Bronchial epithelial cell (primary cell): ENCODE measurements around the gene SNX20. TPM values are rescaled to one million over a fixed set of nuclear protein-coding genes. Genes with fewer than 3 reads are reported as not detected.

Experiments
- DNase-seq: peaks from one replicate; pipeline ENCODE4 v3.0.0-alpha.2; 2010; ENCODE audit warnings: low read depth
- FAIRE-seq: peaks from 2 replicates; lab custom pipeline; 2011; peaks lifted over from hg19 to GRCh38; lab: Jason Lieb, UNC
- H3K27me3 ChIP-seq: 2 replicates; pipeline ENCODE4 v1.5.1; 2011; ENCODE audit warnings: low read length; ENCODE audit not compliant: control insufficient read depth, insufficient read depth
- H3K36me3 ChIP-seq: 2 replicates; pipeline ENCODE4 v1.5.1; 2011; ENCODE audit warnings: low read length; ENCODE audit not compliant: control insufficient read depth, insufficient read depth
- H3K4me3 ChIP-seq: 2 replicates; pipeline ENCODE4 v1.5.1; 2011; ENCODE audit warnings: mild to moderate bottlenecking, low read depth, low read length, control low read depth
- total RNA-seq: library from RNA; depleted of rRNA; stranded (reverse); fragments of >200 nt; gene quantifications from 2 replicates; pipeline ENCODE4 v1.2.1, GENCODE V29; 2014
- TF ChIP-seq, protein P1 (sequence below): IDR thresholded peaks from 2 replicates; pipeline ENCODE4 v1.5.1; 2011; ENCODE audit warnings: mild to moderate bottlenecking, moderate library complexity, low read length, control low read depth, inconsistent platforms; ENCODE audit not compliant: insufficient read depth, severe bottlenecking

SNX20 gene
- total RNA-seq, 1 donor from 2014 or later: not detected

DNA sequence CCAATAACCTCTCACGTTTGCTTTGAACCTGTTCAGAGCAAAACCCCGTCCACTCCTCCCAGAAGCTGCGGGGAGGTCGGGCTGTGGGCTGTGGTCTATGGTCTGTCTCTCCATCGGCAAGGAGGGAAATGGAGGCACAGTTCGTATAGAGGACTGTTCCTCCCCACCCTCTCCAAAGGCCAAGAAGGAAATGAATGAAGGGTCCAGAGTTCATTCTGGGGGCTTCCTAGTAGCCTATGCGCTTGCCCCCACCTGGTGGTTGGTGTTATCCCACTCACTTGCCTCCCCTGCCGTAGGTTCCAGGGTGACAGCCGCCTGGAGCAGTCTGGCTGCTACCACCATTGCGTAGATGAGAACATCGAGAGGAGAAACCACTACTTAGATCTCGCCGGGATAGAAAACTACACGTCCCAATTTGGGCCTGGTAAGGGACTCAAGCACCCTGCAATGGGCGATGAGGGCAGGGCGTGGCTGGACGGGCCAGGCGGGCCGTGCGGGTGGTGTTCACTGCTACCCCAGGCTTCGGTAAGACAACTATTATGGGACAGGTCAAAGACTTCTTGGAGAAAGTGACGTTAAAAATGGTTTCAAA is 49.0 kb downstream of the SNX20 start:
- no peaks in the 10 kb centered on the region for H3K36me3 ChIP-seq
- H3K27me3 ChIP-seq: peaks cover 2% of the 10 kb centered on the region
- TF ChIP-seq, protein P1, sequence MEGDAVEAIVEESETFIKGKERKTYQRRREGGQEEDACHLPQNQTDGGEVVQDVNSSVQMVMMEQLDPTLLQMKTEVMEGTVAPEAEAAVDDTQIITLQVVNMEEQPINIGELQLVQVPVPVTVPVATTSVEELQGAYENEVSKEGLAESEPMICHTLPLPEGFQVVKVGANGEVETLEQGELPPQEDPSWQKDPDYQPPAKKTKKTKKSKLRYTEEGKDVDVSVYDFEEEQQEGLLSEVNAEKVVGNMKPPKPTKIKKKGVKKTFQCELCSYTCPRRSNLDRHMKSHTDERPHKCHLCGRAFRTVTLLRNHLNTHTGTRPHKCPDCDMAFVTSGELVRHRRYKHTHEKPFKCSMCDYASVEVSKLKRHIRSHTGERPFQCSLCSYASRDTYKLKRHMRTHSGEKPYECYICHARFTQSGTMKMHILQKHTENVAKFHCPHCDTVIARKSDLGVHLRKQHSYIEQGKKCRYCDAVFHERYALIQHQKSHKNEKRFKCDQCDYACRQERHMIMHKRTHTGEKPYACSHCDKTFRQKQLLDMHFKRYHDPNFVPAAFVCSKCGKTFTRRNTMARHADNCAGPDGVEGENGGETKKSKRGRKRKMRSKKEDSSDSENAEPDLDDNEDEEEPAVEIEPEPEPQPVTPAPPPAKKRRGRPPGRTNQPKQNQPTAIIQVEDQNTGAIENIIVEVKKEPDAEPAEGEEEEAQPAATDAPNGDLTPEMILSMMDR: no peak
- H3K4me3 ChIP-seq: no peak overlapping the region
- DNase-seq (no peak), FAIRE-seq (no peak)

DNA sequence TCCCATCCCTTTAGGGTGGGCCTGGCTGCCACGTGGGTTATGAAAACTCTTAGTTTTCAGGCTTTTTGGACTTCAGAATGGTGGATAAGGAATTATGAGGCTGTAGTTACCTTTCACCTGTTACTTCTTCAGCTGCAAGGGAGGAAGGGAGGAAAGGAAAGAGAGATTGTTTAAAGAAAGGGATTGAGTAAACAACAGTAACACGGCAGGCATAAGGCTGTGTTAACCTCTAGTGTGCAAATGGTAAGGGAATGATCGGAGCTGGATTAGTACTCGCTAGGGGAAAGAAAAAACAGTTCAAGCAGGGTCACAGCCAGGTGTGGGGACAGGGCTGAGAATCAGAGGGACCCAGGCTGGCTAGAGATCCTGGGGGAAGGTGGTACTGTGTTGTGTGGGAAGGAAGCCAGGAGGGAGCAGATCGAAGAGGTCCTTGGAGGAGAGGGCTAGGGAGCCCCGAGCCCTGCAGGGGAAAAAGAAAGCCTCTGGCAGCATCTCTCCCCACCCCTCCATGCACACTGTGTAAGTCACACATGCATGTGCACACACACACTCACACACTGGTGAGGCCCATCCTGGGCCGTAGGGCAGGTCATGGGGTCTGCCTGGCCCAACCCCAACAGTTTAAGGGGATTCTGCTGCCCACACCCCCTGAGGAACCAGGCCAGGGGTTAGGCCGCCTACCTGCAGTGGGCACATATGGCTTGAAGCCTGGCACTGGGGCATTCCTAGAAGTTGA is 49.7 kb downstream of the SNX20 start:
- TF ChIP-seq, protein P1: no peak
- FAIRE-seq (no peak), DNase-seq (no peak)
- H3K4me3 ChIP-seq: no peak overlapping the region
- H3K36me3 ChIP-seq: no peaks in the 10 kb centered on the region
- peaks cover 2% of the 10 kb centered on the region for H3K27me3 ChIP-seq

DNA sequence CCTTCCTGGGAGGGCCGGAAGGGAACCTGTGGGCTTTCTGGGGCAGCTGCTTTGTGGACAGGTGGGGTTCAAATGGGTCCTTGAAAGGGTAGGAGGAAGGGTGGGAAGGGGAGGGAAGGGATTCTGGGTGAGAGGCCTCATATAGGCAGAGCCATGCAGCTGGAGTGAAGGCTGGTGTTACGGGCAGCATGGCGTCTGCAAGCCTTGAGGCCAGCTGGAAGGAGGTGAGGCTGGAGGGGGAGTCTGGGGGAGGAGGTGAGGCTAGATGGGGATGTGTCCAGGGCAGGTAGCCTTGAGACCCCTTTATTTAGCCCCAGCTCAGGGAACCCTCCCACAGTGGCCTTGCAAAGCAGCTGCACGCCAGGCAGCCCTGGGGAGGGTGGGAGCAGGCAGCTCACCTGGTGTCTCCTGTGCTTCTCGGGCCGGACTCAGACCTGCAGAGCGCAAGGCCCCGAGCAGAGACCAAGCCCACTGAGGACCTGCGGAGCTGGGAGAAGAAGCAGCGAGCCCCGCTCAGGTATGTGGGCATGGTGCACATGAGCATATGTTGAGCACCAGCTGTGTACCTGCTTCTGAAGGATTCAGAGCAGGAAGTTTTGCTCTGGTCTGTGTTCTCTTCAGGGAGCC is 50.6 kb downstream of the SNX20 start:
- TF ChIP-seq, protein P1: no peak
- no peak for DNase-seq
- Histone ChIP-seq H3K36me3 (no peaks in the 10 kb centered on the region), H3K27me3 (no peaks in the 10 kb centered on the region), H3K4me3 (no peak overlapping the region)
- FAIRE-seq: no peak

DNA sequence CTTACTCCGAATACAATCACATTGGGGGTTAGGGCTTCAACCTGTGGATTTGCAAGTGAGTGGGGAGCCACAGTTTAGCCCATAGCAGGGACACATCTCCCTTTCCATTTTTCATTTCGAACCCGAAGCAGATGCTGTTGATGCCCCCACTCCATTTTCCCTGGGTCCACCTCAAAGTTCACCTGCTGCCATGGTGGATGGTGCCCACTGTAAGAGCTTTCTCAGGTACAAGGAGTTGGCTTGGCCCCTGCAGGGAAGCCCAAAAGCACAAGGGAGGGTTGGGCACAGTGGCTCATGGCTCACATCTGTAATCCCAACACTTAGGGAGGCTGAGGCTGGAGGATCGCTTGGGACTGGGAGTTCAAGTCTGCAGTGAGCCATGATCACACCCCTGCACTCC is 51.8 kb downstream of the SNX20 start:
- TF ChIP-seq, protein P1: no peak
- Histone ChIP-seq H3K36me3 (no peaks in the 10 kb centered on the region), H3K4me3 (no peak overlapping the region), H3K27me3 (no peaks in the 10 kb centered on the region)
- FAIRE-seq (peak; percentile 7), DNase-seq (no peak)

DNA sequence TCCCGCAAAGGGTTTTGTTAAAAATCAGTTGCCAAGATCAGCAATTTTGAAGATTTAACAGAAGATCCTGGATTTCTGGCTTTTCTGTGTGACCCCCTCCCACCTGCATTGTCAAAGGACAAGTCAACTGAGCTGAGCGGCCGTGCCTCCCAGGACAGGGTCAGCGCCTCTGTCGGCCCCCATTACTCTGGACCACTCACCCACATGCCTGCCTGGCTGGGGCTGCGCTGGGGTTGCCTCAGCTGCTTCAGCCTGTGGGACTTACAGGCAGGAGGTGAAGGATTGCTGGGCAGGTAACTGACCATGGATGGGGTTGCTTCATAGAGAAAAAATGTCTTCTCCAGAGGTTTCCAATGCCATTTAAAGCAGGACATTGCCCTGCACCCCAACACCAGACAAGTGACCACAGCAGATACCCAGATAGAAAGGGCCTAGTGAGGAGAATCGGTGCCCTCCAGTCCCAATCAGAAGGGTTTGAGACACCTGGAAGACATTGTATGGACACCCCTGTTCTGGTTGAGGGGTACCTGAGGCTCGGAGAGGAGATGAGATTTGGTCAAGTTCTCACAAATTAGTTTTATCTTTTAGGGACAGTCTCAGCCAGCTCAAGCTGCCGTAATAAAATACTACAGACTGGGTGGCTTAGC is 52.8 kb downstream of the SNX20 start:
- no peak for FAIRE-seq
- no peaks in the 10 kb centered on the region for H3K27me3 ChIP-seq
- H3K4me3 ChIP-seq: no peak overlapping the region
- H3K36me3 ChIP-seq: no peaks in the 10 kb centered on the region
- no peak for DNase-seq
- TF ChIP-seq, protein P1: no peak
